MCF 10A (cell line): ENCODE measurements around the gene NUDCD3. TPM values are rescaled to one million over a fixed set of nuclear protein-coding genes. Genes with fewer than 3 reads are reported as not detected.
A peak's percentile ranks its signal among the peaks of the same experiment; 100 is the strongest.

Experiments used
- BruUV-seq: library from RNA; stranded (reverse); fragments of 400-500 nt; replicated peaks from 2 replicates; lab custom pipeline; 2021; lab: Mats Ljungman, UMichigan
- CTCF ChIA-PET: fragments of 300-600 bp; sonication (Branson Sonifier 250); formaldehyde crosslinking; extraction: SDS; loops from one replicate; lab custom pipeline; 2021; ENCODE audit warnings: antibody characterized with exemption, inconsistent platforms; lab: Yijun Ruan, JAX
- POLR2A ChIA-PET: fragments of 300-600, 350-650 bp; sonication (Branson Sonifier 250); formaldehyde crosslinking; extraction: SDS; loops from one replicate; lab custom pipeline; 2020; ENCODE audit warnings: antibody characterized with exemption, inconsistent platforms; lab: Yijun Ruan, JAX
- DNase-seq: peaks from one replicate; pipeline ENCODE4 v3.0.0-alpha.2; 2018; ENCODE audit not compliant: unreplicated experiment
- H3K27ac Mint-ChIP-seq: one replicate; pipeline ENCODE4 v1.8.0; 2022; ENCODE audit warnings: mild to moderate bottlenecking, low read depth, mixed read lengths; ENCODE audit not compliant: unreplicated experiment
- H3K27me3 Mint-ChIP-seq: one replicate; pipeline ENCODE4 v1.8.0; 2022; ENCODE audit warnings: mixed read lengths; ENCODE audit not compliant: insufficient read depth, unreplicated experiment
- H3K36me3 Mint-ChIP-seq: one replicate; pipeline ENCODE4 v1.8.0; 2022; ENCODE audit warnings: mild to moderate bottlenecking, moderate library complexity, mixed read lengths; ENCODE audit not compliant: insufficient read depth, unreplicated experiment
- H3K4me1 Mint-ChIP-seq: one replicate; pipeline ENCODE4 v1.8.0; 2022; ENCODE audit warnings: mixed read lengths; ENCODE audit not compliant: insufficient read depth, unreplicated experiment
- H3K4me3 Mint-ChIP-seq: one replicate; pipeline ENCODE4 v1.8.0; 2022; ENCODE audit warnings: mild to moderate bottlenecking, moderate library complexity, mixed read lengths; ENCODE audit not compliant: unreplicated experiment
- H3K9me3 Mint-ChIP-seq: one replicate; pipeline ENCODE4 v1.8.0; 2022; ENCODE audit warnings: mixed read lengths; ENCODE audit not compliant: unreplicated experiment
- CTCF ChIP-seq: fragments of 200-600 bp; IDR thresholded peaks from one replicate; pipeline ENCODE4 v1.8.0; 2022; ENCODE audit warnings: antibody characterized with exemption, mild to moderate bottlenecking; ENCODE audit not compliant: unreplicated experiment
- intact Hi-C: fragments of 100-400 bp; cut with micrococcal nuclease; formaldehyde crosslinking; loops from 2 replicates; pipeline ENCODE4 v1.14.1; 2022
- total RNA-seq: library from RNA; stranded (reverse); gene quantifications from 2 replicates; pipeline ENCODE4 v1.2.3, GENCODE V29; 2022

The NUDCD3 gene
- total RNA-seq, 1 experiment from 2014 or later = 85.5 TPM

- Mint-ChIP-seq H3K9me3 (no peaks in the 10 kb centered on the region), H3K27ac (no peak overlapping the region), H3K36me3 (no peaks in the 10 kb centered on the region), H3K4me1 (peaks cover 6% of the 10 kb centered on the region), H3K27me3 (no peaks in the 10 kb centered on the region), H3K4me3 (no peak overlapping the region)
- ChIA-PET CTCF (interaction anchor here (0.6 kb wide), 1 partner anchor 191 kb away, joined by 3 read pairs; no protein-coding TSS in a partner anchor), POLR2A (no interaction called here)
- intact Hi-C loops = no loop called here
- no peak for TF ChIP-seq CTCF
- no peak for DNase-seq
- BruUV-seq = no TSS peak
Measured at GRCh38 chr7:44372560-44373417, 117.7 kb downstream of the NUDCD3 start.

- DNase-seq = peak; percentile 41
- H3K4me3 Mint-ChIP-seq = no peak overlapping the region
- H3K4me1 Mint-ChIP-seq = peaks cover 6% of the 10 kb centered on the region
- no peaks in the 10 kb centered on the region for H3K9me3 Mint-ChIP-seq
- intact Hi-C loops = no loop called here
- no peak for TF ChIP-seq CTCF
- POLR2A ChIA-PET = interaction anchor here (0.6 kb wide), 1 partner anchor 121 kb away, joined by 3 read pairs; the partner anchor contains the start of gene NUDCD3
- CTCF ChIA-PET = interaction anchor here (0.9 kb wide), 1 partner anchor 8 kb away, joined by 3 read pairs; no protein-coding TSS in a partner anchor
- no peak overlapping the region for H3K27ac Mint-ChIP-seq
- no peaks in the 10 kb centered on the region for H3K27me3 Mint-ChIP-seq
- BruUV-seq = no TSS peak
- no peaks in the 10 kb centered on the region for H3K36me3 Mint-ChIP-seq
Measured at GRCh38 chr7:44368885-44369284, 121.6 kb downstream of the NUDCD3 start.

DNA sequence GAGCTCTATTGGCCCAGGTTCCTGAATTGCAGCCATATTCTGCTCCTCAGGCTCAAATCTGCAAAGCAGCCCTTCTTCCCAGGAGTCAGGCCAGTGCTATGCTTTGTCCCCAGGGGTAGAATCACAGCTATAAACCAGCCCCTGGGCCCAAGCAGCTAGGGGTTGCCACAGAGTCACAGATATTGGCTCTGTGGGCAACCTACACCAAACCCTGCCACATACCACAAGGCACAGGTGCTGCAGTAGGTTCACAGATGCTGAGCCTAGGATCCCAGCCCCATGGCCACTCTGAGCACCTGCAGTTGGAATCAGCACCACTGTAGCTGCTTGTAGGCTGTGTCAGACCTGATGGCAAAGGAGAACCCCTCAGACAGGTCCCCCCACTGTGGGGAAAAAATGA is 122.0 kb downstream of the NUDCD3 start:
- no peaks in the 10 kb centered on the region for H3K27me3 Mint-ChIP-seq
- no TSS peak for BruUV-seq

More for the DNA sequence above, 122.0 kb downstream of the NUDCD3 start:
- peaks cover 4% of the 10 kb centered on the region for H3K4me1 Mint-ChIP-seq
- H3K4me3 Mint-ChIP-seq = no peak overlapping the region
- no peaks in the 10 kb centered on the region for H3K36me3 Mint-ChIP-seq
- H3K27ac Mint-ChIP-seq = no peak overlapping the region
- H3K9me3 Mint-ChIP-seq = no peaks in the 10 kb centered on the region
- intact Hi-C loops = no loop called here
- ChIA-PET CTCF (interaction anchor here (0.7 to 0.9 kb wide), 2 partner anchors 8 to 23 kb away, joined by 3 read pairs; no protein-coding TSS in a partner anchor), POLR2A (no interaction called here)
- TF ChIP-seq CTCF = no peak
- no peak for DNase-seq
